ENCODE data around the gene CHKA. TPM values are rescaled to one million over a fixed set of nuclear protein-coding genes. Genes with fewer than 3 reads are reported as not detected.

Gene CHKA
- total and polyA plus RNA-seq, 2 of the 4 experiments (the other 2 are of a cell fraction): 4.5 to 8.4 TPM

DNA sequence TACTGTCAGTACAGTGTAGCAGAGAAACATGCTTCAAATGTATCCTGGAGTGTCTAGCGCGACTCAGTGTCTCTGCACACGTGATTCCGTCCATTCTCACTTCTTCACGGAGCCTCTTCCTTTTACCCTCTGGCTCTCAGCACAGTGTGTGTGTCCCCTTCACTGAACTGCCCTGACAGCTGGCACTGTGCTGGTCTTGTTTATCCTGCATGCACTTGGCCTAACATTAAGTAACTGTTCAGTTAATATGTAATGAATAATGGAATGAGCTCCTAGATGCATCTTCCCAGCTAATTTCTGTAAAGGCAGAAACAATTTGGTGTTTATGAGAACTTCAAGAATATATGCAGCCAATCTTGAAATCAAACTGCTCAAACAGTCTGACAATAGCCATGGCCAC lies 47.5 kb upstream of the CHKA start (continued):
- TF ChIP-seq, protein P1, sequence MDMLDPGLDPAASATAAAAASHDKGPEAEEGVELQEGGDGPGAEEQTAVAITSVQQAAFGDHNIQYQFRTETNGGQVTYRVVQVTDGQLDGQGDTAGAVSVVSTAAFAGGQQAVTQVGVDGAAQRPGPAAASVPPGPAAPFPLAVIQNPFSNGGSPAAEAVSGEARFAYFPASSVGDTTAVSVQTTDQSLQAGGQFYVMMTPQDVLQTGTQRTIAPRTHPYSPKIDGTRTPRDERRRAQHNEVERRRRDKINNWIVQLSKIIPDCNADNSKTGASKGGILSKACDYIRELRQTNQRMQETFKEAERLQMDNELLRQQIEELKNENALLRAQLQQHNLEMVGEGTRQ (IDR thresholded peaks at IDR 0.05; ENCODE audit: low read depth, low read length): no peak
- TF ChIP-seq MAFK (IDR thresholded peaks at IDR 0.05; ENCODE audit: low read depth, low read length) (no peak), NFE2L2 (IDR thresholded peaks at IDR 0.05; ENCODE audit: low read depth, low read length) (no peak)

DNA sequence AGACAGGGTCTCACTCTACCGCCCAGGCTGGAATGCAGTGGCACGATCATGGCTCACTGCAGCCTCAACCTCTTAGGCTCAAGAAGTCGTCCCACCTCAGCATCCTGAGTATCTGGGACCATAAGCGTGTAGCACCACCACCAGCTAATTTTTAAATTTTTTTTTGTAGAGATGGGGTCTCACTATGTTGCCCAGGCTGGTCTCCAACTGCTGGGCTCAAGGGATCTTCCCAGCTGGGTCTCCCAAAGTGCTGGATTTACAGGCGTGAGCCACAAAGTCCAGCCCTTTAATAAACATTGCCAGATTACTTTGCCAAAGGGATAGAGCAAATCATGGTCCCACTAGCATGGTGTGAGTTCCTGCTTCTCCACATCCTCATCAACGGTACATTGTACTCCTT lies 46.3 kb upstream of the CHKA start:
- Histone ChIP-seq H3K9me1 (ENCODE audit: insufficient read depth, low read length) (peaks cover 16% of the 10 kb centered on the region), H3K18ac (ENCODE audit: low read depth, low read length) (no peak overlapping the region), H3K23ac (ENCODE audit: low read depth, low read length) (no peak overlapping the region), H2BK5ac (ENCODE audit: low read depth, low read length, poor library complexity, severe bottlenecking) (no peak overlapping the region), H4K5ac (ENCODE audit: low read depth, low read length) (no peak overlapping the region), H2AFZ (replicated peaks; ENCODE audit: low read length, poor library complexity) (no peak overlapping the region), H2BK15ac (ENCODE audit: low read depth, low read length) (no peak overlapping the region), H2AK9ac (replicated peaks; ENCODE audit: low read depth, low read length, poor library complexity) (no peak overlapping the region), H3K9me3 (ENCODE audit: control insufficient read depth, insufficient read depth, low read length) (no peaks in the 10 kb centered on the region), H3K4ac (ENCODE audit: low read depth, low read length) (no peak overlapping the region), H4K8ac (ENCODE audit: low read depth in 2 of 2, low read length in 2 of 2) (no peak overlapping the region), H2AK5ac (ENCODE audit: low read depth, low read length) (no peak overlapping the region), H2BK120ac (ENCODE audit: low read depth, low read length) (no peak overlapping the region), H4K20me1 (ENCODE audit: insufficient read depth, low read length) (peaks cover 6% of the 10 kb centered on the region; the same call in 1 of the 2 replicates), H3K4me1 (ENCODE audit: control insufficient read depth, insufficient read depth, low read length) (no peaks in the 10 kb centered on the region), H3K27me3 (ENCODE audit: control insufficient read depth, insufficient read depth, low read length) (no peaks in the 10 kb centered on the region), H3K9ac (ENCODE audit: low read depth, low read length) (no peak overlapping the region), H3K14ac (replicated peaks; ENCODE audit: low read depth, low read length) (no peak overlapping the region), H2BK20ac (ENCODE audit: low read depth, low read length) (no peak overlapping the region), H3K79me1 (ENCODE audit: low read depth in 1 of 2, low read length in 2 of 2) (peaks cover 0 to 12% of the 10 kb centered on the region in 2 experiments; a peak in 2 of 4 replicates), H3K4me3 (ENCODE audit: insufficient read depth, low read depth, low read length) (no peak overlapping the region), H3K36me3 (ENCODE audit: control insufficient read depth, insufficient read depth, low read length) (peaks cover 49% of the 10 kb centered on the region), H3K4me2 (ENCODE audit: low read depth, low read length) (no peak overlapping the region), H4K91ac (ENCODE audit: insufficient read depth, low read depth, low read length) (no peak overlapping the region), H3K56ac (ENCODE audit: extremely low read depth, insufficient read depth, low read length) (no peak overlapping the region), H3K27ac (ENCODE audit: insufficient read depth, low read length) (no peak overlapping the region)
- DNase-seq (no peak), ATAC-seq (ENCODE audit: low read depth) (no peak)
- 100% methylated on average over 1 of the region's 6 CpGs; no CpG with 5 or more reads in 1 of the 2 experiments for WGBS, 2 experiments (ENCODE audit: extremely low coverage in 2 of 2, insufficient read length in 1 of 2)
- in situ Hi-C loops (cut with MboI; ENCODE audit: low sequenced_read_pairs): no loop called here
- BruUV-seq (replicated peaks): no TSS peak
- ChIA-PET POLR2A (ENCODE audit: unreplicated experiment) (no interaction called here), CTCF (no interaction called here)
- intact Hi-C loops (cut with micrococcal nuclease): no loop called here
- dilution Hi-C loops (cut with HindIII; ENCODE audit: low sequenced_read_pairs, unreplicated experiment): no loop called here
- TF ChIP-seq MAZ (IDR thresholded peaks at IDR 0.05; ENCODE audit: borderline replicate concordance, low read depth, low read length) (no peak), POLR2A (IDR thresholded peaks at IDR 0.05; ENCODE audit: low read depth, low read length) (no peak), NFE2L2 (IDR thresholded peaks at IDR 0.05; ENCODE audit: low read depth, low read length) (no peak), CEBPB (IDR thresholded peaks at IDR 0.05; ENCODE audit: low read depth, low read length) (no peak), BHLHE40 (IDR thresholded peaks at IDR 0.05; ENCODE audit: low read depth, low read length) (no peak), RFX5 (IDR thresholded peaks at IDR 0.05; ENCODE audit: low read depth, low read length) (no peak)
- TF ChIP-seq, protein P2, sequence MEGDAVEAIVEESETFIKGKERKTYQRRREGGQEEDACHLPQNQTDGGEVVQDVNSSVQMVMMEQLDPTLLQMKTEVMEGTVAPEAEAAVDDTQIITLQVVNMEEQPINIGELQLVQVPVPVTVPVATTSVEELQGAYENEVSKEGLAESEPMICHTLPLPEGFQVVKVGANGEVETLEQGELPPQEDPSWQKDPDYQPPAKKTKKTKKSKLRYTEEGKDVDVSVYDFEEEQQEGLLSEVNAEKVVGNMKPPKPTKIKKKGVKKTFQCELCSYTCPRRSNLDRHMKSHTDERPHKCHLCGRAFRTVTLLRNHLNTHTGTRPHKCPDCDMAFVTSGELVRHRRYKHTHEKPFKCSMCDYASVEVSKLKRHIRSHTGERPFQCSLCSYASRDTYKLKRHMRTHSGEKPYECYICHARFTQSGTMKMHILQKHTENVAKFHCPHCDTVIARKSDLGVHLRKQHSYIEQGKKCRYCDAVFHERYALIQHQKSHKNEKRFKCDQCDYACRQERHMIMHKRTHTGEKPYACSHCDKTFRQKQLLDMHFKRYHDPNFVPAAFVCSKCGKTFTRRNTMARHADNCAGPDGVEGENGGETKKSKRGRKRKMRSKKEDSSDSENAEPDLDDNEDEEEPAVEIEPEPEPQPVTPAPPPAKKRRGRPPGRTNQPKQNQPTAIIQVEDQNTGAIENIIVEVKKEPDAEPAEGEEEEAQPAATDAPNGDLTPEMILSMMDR (conservative IDR thresholded peaks at IDR 0.05; ENCODE audit: low read depth, low read length): no peak

Data from IMR-90 (cell line).